T follicular helper cell (primary cell): ENCODE data around the gene CT47C1.

Experiments
- DNase-seq: peaks from one replicate; pipeline ENCODE4 v3.0.0-alpha.2; 2020; ENCODE audit warnings: low read depth

The CT47C1 gene

DNA sequence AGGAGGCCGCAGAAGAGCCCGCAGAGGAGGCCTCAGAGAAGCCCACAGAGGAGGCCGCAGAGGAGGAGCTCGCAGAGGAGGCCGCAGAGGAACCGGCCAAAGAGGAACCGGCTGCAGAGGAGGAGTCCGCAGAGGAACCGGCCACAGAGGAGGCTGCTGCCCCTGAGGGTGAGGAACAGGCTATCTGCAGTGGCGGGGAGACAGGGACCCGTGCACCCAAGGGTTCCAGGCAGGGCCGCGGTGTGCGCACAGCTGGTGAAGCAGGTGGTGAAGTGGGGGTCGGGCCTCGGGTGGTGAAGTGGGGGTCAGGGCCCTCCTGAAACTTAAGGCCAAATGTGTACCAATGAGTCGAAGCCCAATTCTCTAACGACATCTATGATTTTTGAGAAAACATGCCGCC is 1.1 kb downstream of the CT47C1 start:
- no peak for DNase-seq

DNA sequence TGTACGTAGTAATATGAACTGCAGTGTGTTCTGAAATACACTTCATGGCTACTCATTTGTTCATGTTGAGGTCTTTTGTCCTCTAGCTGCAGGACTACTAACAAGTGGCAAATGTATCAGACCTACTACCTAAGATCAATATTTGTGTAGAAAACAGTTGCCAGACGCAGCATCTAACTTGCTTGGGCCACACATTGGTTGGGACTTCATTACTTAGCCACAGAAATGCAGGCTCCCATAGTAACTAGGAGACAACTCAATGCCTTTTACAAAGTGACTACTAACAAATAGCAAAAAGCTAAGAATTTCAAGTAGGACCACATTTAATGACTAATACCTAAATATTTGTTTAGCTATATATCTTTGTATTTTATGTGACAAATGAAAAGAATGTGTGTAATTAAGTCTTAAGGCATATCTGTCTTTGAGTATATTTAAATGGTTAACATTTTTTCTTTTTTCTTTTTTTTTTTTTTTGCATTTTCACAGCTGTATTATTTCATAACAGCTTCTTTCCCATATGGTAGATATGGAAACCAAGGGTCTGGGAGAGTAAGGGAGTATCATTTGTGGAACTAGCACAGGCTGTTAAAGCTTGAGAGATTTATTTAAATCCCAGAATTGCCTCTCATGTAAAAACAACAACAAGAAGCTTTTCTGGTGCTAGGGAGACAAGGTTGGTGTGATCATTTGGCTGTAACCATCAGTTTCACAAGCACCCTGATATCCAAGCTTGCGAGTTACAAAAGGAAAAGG is 2.7 kb downstream of the CT47C1 start:
- no peak for DNase-seq

DNA sequence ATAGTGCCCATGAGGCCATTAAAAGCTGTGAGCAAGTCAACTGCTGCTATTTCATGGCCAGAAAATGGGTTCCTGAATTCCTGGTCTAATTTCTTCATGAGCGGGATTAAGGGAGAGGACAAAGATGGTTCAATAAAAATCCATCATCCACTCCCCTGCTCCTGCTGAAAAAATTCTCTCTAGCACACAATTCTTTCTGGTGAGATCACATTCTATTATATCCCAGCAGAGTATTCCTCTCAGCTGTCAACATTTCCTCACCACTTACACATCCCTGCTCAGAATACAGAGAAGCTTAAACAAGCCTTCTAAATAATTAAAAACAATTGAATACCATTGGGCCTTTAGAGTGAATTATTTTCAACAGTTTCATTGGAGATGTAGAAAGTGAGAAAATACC is 9.5 kb downstream of the CT47C1 start:
- DNase-seq: no peak

DNA sequence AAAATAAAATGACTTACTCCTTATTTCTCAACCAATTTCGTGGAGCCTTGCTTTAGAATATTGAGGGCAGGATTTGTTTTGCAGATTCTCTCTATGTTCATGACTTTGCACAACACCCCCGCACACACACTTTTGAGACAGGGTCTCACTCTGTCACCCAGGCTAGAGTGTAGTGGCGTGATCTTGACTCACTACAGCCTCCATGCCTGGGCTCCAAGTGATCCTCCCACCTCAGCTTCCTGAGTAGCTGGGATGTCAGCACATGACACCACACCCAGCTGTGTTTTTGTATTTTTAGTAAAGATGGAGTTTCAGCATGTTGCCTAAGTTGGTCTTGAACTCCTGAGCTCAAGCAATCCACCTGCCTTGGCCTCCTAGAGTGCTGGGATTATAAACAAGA is 12.0 kb downstream of the CT47C1 start:
- no peak for DNase-seq

DNA sequence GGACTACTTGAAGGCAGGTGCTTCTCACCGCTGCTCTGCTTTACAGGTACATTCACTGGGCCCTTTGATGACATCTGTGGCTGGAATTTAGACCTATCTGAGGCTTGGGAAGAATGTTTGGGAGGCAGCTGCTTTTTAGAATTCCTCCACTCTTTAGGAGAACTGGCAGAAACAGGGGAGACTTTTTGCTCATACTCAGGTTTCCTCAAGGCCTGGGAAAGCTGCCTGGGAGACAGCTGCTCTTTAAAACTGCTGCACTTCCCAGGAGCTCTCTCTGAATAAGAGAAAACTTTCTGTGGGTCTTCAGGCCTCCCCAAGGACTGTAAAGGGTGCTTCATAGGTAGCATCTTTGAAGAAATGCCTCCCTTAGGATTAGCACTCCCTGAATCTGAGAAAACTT is 14.3 kb downstream of the CT47C1 start:
- no peak for DNase-seq

DNA sequence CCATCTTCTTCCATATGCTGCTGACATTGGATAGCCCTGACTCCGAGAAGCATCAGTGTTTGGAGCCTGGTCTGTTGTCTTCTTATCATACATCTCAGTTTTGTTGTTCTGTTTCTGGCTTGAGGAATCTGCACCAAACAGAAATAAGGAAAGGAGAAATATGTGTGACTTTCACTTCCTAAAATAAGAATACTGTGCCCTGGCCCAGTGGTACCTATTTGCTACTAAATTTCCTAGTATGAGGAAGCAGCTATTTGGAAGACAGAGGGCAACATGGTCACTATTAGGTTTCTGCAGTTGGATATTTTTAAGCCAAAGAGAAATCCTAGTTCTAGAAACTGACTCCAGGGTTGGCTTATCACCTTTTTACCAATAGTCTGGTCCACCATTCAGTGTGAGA is 16.8 kb downstream of the CT47C1 start:
- DNase-seq: no peak

DNA sequence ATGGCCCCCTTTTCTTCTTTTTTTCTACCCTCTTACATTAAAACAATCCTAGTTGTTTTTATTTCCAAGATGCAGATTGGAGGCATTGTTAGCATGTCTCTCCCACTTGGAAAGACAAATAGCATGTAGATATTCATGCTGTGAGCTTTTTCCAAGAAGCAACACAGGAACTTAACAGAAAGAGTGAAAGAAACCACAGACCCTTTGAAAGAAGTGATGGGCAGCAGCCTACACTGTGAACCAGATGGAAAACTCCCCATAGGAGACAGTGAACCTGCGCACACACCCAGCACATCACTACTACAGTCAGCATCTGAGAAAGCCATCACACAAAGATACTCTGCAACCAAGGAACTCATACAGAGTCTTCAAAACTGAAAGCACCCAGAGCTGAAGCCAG is 17.8 kb downstream of the CT47C1 start:
- no peak for DNase-seq

DNA sequence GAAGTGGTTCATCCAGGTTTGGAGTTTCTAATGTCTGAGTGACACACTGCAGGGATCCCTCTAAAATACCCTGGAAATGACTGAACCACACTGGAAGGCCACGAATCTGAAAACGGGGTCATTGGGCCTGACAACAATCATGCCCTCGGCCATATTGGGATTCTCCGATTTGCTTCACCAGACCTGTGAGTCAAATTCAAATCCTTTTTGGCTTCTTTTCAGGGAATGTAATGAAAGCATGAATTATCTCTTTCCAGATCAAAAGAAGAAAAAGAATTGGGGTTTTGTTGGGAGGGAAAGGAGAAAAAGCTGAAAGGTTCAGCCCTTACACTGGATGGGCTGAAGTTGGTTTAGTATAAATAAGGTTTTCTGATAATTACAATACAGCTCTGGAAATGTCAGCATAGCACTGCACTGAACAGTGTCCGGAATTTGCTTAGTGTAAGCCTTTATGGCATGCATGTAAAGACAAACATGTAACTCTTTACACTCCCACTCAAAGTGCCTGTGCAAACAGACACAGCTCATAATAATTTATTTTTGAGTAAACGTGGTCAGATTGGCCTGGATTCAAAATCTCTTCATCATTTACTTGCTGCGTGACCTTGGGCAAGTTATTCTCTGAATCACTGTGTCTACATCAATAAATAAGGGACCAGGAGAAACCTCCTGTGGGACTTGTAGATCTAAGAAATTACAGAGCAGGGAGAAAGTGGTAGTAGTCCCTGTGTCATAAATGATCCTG is 21.4 kb downstream of the CT47C1 start:
- no peak for DNase-seq

DNA sequence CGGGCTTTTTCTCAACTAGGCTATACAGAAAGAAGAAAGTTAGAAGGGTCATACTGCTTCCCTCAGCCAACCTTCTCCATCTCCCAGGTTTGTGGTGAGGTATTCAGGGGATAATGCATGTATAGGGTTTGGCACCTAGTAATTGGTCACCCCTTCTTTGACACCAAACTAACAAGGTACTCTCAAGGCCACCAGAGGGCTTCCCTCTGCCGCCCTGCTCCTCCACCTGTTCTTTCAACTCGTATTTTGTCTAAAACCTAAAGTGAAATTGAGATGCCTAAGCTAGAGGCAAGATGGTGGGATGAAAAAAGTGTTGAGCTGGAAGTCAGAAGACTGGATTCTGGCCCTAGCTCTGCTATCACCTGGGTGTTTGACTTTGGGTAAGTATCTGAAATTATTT is 22.0 kb downstream of the CT47C1 start:
- no peak for DNase-seq

DNA sequence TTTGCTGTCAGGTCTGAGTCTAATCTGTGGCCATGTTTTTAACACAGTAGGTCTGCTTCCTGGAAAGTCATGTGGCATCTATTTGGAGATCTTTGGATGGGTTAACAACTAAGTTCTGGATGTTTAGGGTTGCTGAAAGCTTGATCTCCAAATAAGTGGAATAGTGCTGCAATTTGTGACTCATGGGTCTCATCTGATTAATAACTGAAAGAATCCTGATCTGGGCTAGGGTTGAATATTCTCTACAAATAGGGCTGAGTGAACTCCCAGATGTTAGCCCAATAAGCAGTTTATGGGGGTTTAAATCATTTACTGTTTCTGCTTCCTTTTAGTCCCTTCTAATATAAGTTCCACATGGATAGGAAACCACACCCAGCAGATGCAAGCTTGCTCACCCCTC is 23.1 kb downstream of the CT47C1 start:
- no peak for DNase-seq

DNA sequence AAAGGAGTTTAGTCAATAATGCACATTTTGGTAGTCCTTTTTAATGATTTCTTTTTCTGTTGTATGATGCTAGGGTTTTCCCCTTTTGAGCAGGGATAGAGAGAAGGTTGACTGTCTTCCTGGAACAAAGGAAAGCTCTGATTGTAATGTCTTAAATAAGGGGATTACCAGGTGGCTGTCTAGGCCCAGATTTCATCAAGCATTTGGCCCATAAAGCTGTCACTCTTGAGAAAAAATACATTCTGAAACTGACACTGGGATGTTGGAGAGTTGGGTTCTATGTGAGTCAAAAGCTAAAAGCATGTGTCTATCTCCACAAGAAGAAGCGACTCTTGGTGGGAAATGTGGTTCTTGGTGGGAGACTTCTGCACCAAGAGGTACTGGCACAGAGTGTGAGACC is 28.4 kb downstream of the CT47C1 start:
- no peak for DNase-seq

DNA sequence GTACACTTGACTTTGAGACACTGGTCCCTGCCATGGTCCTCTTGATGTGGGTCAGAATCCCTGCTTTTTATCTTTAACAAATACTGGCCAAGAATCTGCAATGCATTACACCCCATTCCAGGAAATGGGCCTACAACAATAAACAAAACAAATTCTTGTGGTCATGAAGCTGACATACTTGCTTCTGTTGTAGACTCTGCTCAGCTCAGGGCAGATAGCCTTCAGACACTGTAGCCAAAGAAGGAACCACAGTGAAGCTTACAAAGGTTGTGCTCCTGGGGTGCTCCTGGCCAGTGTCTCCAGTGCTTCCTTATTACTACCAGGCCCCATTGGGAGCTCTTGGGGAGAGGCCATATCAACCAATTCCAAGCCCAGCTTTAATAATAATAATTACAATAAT is 33.0 kb downstream of the CT47C1 start:
- no peak for DNase-seq

DNA sequence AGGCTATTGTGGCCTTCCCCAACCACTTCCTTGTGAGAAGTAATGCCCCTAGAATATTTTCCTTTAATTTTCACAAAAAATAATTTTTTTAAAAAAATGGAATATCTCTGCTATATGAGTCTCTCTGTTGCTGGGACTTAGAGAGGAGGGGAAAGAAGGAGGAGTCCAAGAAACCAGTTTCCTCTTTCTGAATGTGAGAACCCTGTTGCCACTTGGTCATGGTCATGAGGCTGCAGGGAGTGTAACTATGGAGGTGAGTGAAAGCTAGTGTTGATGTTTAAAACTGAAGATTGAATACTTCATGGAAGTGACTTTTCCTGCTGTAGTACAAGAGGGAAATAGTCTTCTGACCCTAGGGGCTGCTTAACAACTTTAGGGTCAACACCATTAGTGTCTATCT is 34.4 kb downstream of the CT47C1 start:
- DNase-seq: no peak

DNA sequence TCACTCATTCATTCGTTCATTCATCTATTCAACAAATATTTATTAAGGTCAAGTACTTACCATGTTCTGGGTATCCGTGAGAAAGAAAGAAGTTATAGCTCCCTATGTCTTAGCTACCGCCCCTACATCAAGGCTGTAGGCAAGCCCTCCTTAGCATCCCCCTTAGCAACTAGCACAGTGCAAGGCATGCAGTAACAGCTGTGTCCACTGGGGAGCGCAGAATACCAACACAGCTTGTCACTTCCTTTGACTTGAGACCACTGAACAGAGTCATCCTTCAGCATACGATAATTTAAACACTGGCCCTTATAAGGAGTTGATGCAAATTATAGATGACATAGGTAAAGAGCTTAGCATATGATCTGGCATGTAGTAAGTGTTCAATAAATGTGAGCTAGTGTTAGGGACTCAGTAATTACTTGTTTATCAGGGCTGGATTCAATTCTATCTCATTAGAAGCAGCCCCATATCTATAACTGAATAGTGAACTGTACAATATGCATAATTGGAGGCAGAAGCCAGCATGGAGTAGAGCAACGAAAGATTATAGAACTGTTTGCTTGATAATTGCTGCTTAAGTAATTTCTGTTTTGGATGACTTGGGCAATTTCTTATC is 46.1 kb downstream of the CT47C1 start:
- DNase-seq: peak; percentile 11

DNA sequence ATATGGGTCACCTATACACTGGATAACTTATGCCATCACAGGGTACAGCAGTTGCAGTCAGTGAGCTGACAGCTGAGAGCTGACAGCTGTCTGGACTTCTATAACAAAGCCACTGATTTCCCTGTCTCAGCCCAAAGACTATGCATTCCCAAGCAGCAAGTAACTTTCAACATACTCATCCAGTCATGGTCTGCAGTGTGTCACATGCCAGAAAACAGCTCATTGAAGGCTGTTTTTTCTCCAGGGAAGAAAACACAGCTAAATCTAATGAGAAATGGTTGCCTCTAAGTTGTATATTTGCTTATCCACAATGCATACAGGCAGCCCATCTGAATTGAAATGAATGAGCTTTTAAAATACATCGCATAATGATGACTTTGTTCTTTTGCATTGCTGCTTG is 48.5 kb downstream of the CT47C1 start:
- DNase-seq: no peak
